ENCODE measurements around the gene NKX2-2. TPM values are rescaled to one million over a fixed set of nuclear protein-coding genes. Genes with fewer than 3 reads are reported as not detected.

Gene NKX2-2
- total RNA-seq, 1 experiment from 2014 or later, result not detected

DNA sequence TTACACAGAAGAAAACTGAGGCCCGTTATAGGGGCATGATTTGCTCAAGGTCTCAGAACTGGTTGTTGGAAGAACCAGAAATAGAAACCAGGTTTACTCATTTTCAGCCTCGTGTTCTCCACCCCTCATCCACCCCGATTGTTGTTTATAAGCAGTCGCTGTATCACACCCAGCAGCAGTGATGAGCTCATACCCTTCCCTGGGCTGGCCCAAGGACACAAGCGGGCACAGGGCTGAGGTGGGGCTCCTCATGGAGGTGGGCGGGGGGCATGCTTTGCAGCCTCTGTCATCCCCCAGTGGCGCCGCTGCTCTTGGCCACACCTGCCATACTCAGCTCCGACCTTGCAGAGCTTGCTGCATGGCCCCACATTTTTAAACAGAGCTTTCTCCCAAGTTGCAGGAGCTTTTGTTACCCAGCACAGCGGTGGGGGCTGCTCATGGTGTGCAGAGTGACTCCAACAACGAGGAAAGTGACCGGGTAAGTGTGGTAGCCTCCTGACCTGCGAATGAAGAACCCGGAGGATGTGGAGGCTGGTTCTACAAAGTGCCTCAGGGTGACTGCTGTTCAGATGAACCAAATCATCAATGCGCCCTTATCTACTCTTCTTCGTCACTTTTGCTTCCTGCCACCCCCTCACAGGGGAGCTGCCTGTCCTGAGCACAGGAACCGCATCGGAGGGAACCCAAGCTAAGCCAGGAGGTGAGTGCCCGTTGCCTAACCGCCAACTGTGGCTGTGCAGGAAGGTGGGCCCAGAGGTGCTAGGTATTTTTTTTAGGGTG is 43.6 kb upstream of the NKX2-2 start:
- BruUV-seq (replicated peaks), result no TSS peak
- POLR2A ChIA-PET (ENCODE audit: unreplicated experiment), result no interaction called here
- intact Hi-C loops (cut with micrococcal nuclease; ENCODE audit: unreplicated experiment), result no loop called here

DNA sequence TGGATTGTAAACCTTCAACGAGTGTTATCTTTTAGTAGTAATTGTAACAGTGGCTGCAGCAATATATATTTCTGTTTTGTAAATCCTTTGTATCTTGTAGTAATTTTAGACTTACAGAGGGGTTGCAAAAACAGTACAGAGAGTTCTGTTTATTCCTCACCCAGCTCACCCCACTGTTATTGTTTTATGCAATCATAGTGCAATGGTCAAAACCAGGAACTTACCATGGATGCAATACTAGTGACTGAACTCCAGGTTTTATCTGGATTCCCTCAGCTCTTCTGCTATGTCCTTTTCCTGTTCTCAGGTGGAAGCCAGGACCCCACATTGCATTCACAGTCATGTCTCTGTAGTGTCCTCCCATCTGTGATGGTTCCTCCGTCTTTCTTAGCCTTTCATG is 42.5 kb upstream of the NKX2-2 start:
- Histone ChIP-seq H3K27ac (no peak overlapping the region), H3K9me3 (ENCODE audit: insufficient read depth, low read depth) (no peaks in the 10 kb centered on the region), H3K27me3 (ENCODE audit: insufficient read depth, low read depth) (peaks cover 83% of the 10 kb centered on the region), H3K9me2 (ENCODE audit: insufficient read depth) (no peaks in the 10 kb centered on the region), H3K4me1 (replicated peaks; ENCODE audit: insufficient read depth) (no peaks in the 10 kb centered on the region), H3K79me2 (ENCODE audit: low read depth) (no peaks in the 10 kb centered on the region), H3K4me3 (no peak overlapping the region), H2AFZ (no peak overlapping the region), H4K20me1 (ENCODE audit: insufficient read depth) (no peaks in the 10 kb centered on the region), H3F3A (ENCODE audit: insufficient read depth, low read depth) (no peaks in the 10 kb centered on the region), H3K4me2 (no peak overlapping the region), H3K36me3 (ENCODE audit: low read depth) (no peaks in the 10 kb centered on the region)
- TF ChIP-seq EZH2 (IDR thresholded peaks at IDR 0.05; ENCODE audit: low read depth), result no peak
- TF ChIP-seq, protein P1, sequence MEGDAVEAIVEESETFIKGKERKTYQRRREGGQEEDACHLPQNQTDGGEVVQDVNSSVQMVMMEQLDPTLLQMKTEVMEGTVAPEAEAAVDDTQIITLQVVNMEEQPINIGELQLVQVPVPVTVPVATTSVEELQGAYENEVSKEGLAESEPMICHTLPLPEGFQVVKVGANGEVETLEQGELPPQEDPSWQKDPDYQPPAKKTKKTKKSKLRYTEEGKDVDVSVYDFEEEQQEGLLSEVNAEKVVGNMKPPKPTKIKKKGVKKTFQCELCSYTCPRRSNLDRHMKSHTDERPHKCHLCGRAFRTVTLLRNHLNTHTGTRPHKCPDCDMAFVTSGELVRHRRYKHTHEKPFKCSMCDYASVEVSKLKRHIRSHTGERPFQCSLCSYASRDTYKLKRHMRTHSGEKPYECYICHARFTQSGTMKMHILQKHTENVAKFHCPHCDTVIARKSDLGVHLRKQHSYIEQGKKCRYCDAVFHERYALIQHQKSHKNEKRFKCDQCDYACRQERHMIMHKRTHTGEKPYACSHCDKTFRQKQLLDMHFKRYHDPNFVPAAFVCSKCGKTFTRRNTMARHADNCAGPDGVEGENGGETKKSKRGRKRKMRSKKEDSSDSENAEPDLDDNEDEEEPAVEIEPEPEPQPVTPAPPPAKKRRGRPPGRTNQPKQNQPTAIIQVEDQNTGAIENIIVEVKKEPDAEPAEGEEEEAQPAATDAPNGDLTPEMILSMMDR (conservative IDR thresholded peaks at IDR 0.05), result no peak
- DNase-seq, result no peak
- ChIA-PET CTCF (no interaction called here), POLR2A (ENCODE audit: unreplicated experiment) (no interaction called here)
- BruUV-seq (replicated peaks), result no TSS peak
- intact Hi-C loops (cut with micrococcal nuclease; ENCODE audit: unreplicated experiment), result no loop called here

More for the DNA sequence above, 43.6 kb upstream of the NKX2-2 start:
- Histone ChIP-seq H3K79me2 (ENCODE audit: low read depth) (no peaks in the 10 kb centered on the region), H3K4me3 (no peak overlapping the region), H3K36me3 (ENCODE audit: low read depth) (no peaks in the 10 kb centered on the region), H3K4me1 (replicated peaks; ENCODE audit: insufficient read depth) (no peaks in the 10 kb centered on the region), H3K4me2 (no peak overlapping the region), H3K9me2 (ENCODE audit: insufficient read depth) (no peaks in the 10 kb centered on the region), H3F3A (ENCODE audit: insufficient read depth, low read depth) (no peaks in the 10 kb centered on the region), H3K27ac (no peak overlapping the region), H3K27me3 (ENCODE audit: insufficient read depth, low read depth) (peaks cover 91% of the 10 kb centered on the region), H3K9me3 (ENCODE audit: insufficient read depth, low read depth) (no peaks in the 10 kb centered on the region), H4K20me1 (ENCODE audit: insufficient read depth) (no peaks in the 10 kb centered on the region), H2AFZ (no peak overlapping the region)
- DNase-seq, result no peak
- CTCF ChIA-PET, result no interaction called here
- TF ChIP-seq EZH2 (IDR thresholded peaks at IDR 0.05; ENCODE audit: low read depth), result no peak
- TF ChIP-seq, protein P1 (conservative IDR thresholded peaks at IDR 0.05), result no peak

DNA sequence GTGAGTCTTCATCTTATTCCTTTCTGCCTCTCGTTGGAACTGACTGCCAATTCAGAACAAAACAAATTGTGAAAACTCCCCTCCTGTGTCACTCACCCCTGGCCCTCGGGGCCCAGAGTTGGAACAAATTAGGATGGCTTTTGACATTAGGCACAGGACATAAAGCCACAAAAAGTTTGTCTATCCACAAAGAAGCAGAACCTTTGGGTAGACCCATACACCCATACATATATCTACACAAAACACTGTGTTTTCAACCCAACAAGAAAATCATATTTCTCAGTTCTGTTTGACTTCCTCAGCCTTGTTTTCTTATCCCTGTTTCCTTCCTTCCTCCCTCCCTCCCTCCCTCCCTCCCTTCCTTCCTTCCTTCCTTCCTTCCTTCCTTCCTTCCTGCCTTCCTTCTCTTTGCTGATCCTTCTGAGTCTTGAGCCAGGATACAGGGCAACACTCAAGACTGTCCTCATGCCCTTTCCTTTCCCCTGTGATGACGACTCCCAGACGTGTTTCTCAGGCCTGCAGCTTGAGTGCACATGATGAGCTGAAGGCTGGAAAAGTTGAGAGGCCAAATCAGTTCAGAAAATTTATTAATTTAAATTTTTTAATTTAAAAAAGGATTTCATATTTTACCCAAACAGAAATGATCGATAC is 41.7 kb upstream of the NKX2-2 start:
- H3K27me3 ChIP-seq (ENCODE audit: insufficient read depth, low read depth), result peaks cover 77% of the 10 kb centered on the region
- DNase-seq, result no peak
- no peaks in the 10 kb centered on the region for H3K79me2 ChIP-seq (ENCODE audit: low read depth)
- BruUV-seq (replicated peaks), result no TSS peak
- TF ChIP-seq EZH2 (IDR thresholded peaks at IDR 0.05; ENCODE audit: low read depth), result no peak
- TF ChIP-seq, protein P1 (conservative IDR thresholded peaks at IDR 0.05), result no peak
- no peaks in the 10 kb centered on the region for H3K9me3 ChIP-seq (ENCODE audit: insufficient read depth, low read depth)
- no peaks in the 10 kb centered on the region for H3F3A ChIP-seq (ENCODE audit: insufficient read depth, low read depth)
- intact Hi-C loops (cut with micrococcal nuclease; ENCODE audit: unreplicated experiment), result no loop called here
- no peaks in the 10 kb centered on the region for H3K4me1 ChIP-seq (replicated peaks; ENCODE audit: insufficient read depth)
- no peak overlapping the region for H3K27ac ChIP-seq
- no peaks in the 10 kb centered on the region for H3K36me3 ChIP-seq (ENCODE audit: low read depth)
- H2AFZ ChIP-seq, result no peak overlapping the region
- POLR2A ChIA-PET (ENCODE audit: unreplicated experiment), result no interaction called here
- no peaks in the 10 kb centered on the region for H3K9me2 ChIP-seq (ENCODE audit: insufficient read depth)
- H4K20me1 ChIP-seq (ENCODE audit: insufficient read depth), result no peaks in the 10 kb centered on the region
- no peak overlapping the region for H3K4me3 ChIP-seq
- CTCF ChIA-PET, result no interaction called here
- no peak overlapping the region for H3K4me2 ChIP-seq

Data from PC-9 (cell line).